GM12878 (cell line): ENCODE results near the gene VRTN. TPM values are rescaled to one million over a fixed set of nuclear protein-coding genes. Genes with fewer than 3 reads are reported as not detected.
A peak's percentile ranks its signal among the peaks of the same experiment; 100 is the strongest.

Experiments used
- ATAC-seq: fragments of 200-7000 bp; cut with Tn5 transposase; 3 replicates; pipeline ENCODE4 v1.9.1; 2020; ENCODE audit warnings: mild to moderate bottlenecking, moderate library complexity
- BruUV-seq: library from RNA; stranded (reverse); fragments of 400-500 nt; replicated peaks from 2 replicates; lab custom pipeline; 2021; lab: Mats Ljungman, UMichigan
- CTCF ChIA-PET: fragments of 300-600 bp; sonication (Branson Sonifier 250); formaldehyde crosslinking; extraction: SDS; loops from one replicate; lab custom pipeline; 2021; ENCODE audit warnings: inconsistent platforms; lab: Yijun Ruan, JAX
- POLR2A ChIA-PET: fragments of 350-600 bp; formaldehyde crosslinking; extraction: SDS; loops from one replicate; lab custom pipeline; 2021; ENCODE audit warnings: inconsistent platforms; lab: Charles Lee
- RAD21 ChIA-PET: fragments of 300-600 bp; sonication (Branson Sonifier 250); formaldehyde crosslinking; loops from one replicate; lab custom pipeline; 2023; ENCODE audit warnings: antibody characterized with exemption; ENCODE audit not compliant: unreplicated experiment; lab: Charles Lee
- SMC1A ChIA-PET: fragments of 300-600 bp; sonication (Branson Sonifier 250); formaldehyde crosslinking; loops from one replicate; lab custom pipeline; 2023; ENCODE audit not compliant: unreplicated experiment, uncharacterized antibody; lab: Charles Lee
- DNase-seq: peaks from one replicate; pipeline ENCODE4 v3.0.0-alpha.2; 2011; ENCODE audit warnings: low read depth, low spot score
- FAIRE-seq: peaks from 3 replicates; lab custom pipeline; 2011; peaks lifted over from hg19 to GRCh38; lab: Jason Lieb, UNC
- H2AFZ ChIP-seq: 2 replicates; pipeline ENCODE4 v1.6.0; 2011; ENCODE audit warnings: low read depth, low read length, control low read depth; ENCODE audit not compliant: control insufficient read depth
- H3K27ac ChIP-seq: 2 replicates; pipeline ENCODE4 v1.5.1; 2011; ENCODE audit warnings: control low read depth; ENCODE audit not compliant: control insufficient read depth, insufficient read depth
- H3K27me3 ChIP-seq, 2 experiments: replicated peaks in 1 of 2; 2 replicates each; pipeline versions ENCODE4 v1.6.0 to v1.6.1; 2011; ENCODE audit warnings: low read length in 1 of 2; ENCODE audit not compliant: control insufficient read depth in 2 of 2, insufficient read depth in 2 of 2
- H3K36me3 ChIP-seq, 2 experiments: 2 replicates each; pipeline ENCODE4 v1.5.1; 2011; ENCODE audit warnings: low read length in 1 of 2; ENCODE audit not compliant: control insufficient read depth in 2 of 2, insufficient read depth in 2 of 2
- H3K4me1 ChIP-seq: 2 replicates; pipeline ENCODE4 v1.6.1; 2011; ENCODE audit warnings: mild to moderate bottlenecking, low read length, moderate library complexity, mixed read lengths; ENCODE audit not compliant: control insufficient read depth, insufficient read depth
- H3K4me2 ChIP-seq: 2 replicates; pipeline ENCODE4 v1.6.0; 2011; ENCODE audit warnings: control low read depth; ENCODE audit not compliant: control insufficient read depth, insufficient read depth
- H3K4me3 ChIP-seq: fragments of 200-600 bp; sonication (generic); 2 replicates; pipeline ENCODE4 v1.5.1; 2016
- H3K79me2 ChIP-seq: 2 replicates; pipeline ENCODE4 v1.6.0; 2011; ENCODE audit warnings: low read length; ENCODE audit not compliant: control insufficient read depth, insufficient read depth
- H3K9ac ChIP-seq: 2 replicates; pipeline ENCODE4 v1.8.0; 2011; ENCODE audit warnings: low read length, control low read depth, mixed read lengths; ENCODE audit not compliant: control insufficient read depth, insufficient read depth
- H3K9me3 ChIP-seq: replicated peaks from 3 replicates; pipeline ENCODE4 v1.5.1; 2011; ENCODE audit warnings: mild to moderate bottlenecking, low read length; ENCODE audit not compliant: control insufficient read depth, insufficient read depth
- H4K20me1 ChIP-seq: 2 replicates; pipeline ENCODE4 v1.6.0; 2011; ENCODE audit not compliant: control insufficient read depth, insufficient read depth
- BMI1 ChIP-seq: fragments of 450-650 bp; IDR thresholded peaks from 2 replicates; pipeline ENCODE4 v1.6.1; 2016; ENCODE audit warnings: mild to moderate bottlenecking, moderate library complexity, borderline replicate concordance
- CBX5 ChIP-seq: sonication (generic); IDR thresholded peaks from 2 replicates; pipeline ENCODE4 v1.6.1; 2016; ENCODE audit warnings: low read depth, moderate library complexity, mild to moderate bottlenecking, inconsistent platforms
- HCFC1 ChIP-seq: fragments of 150-350 bp; IDR thresholded peaks from 2 replicates; pipeline ENCODE4 v1.6.1; 2014; ENCODE audit warnings: low read length
- KLF5 ChIP-seq: fragments of 450-650 bp; IDR thresholded peaks from 2 replicates; pipeline ENCODE4 v1.6.1; 2014; ENCODE audit warnings: mild to moderate bottlenecking; ENCODE audit not compliant: partially characterized antibody
- SMARCA5 ChIP-seq: fragments of 450-650 bp; IDR thresholded peaks from 2 replicates; pipeline ENCODE4 v1.6.1; 2017; ENCODE audit warnings: mild to moderate bottlenecking
- ZNF384 ChIP-seq: IDR thresholded peaks from 2 replicates; pipeline ENCODE4 v1.6.1; 2012; ENCODE audit warnings: low read depth, mild to moderate bottlenecking, low read length, improper control_type of control experiment, borderline replicate concordance
- WGBS: methylation state at CpG from one replicate; pipeline ENCODE4 v1.1.6; 2016; ENCODE audit warnings: low lambda C conversion rate; ENCODE audit not compliant: insufficient replicate concordance, insufficient coverage; ENCODE audit errors: missing lambda C conversion rate; 5-methylcytosine and 5-hydroxymethylcytosine counted together
- in situ Hi-C: fragments of 300-500 bp; cut with MboI; formaldehyde crosslinking; loops from 9 replicates; pipeline ENCODE4 v1.14.3; 2018; ENCODE audit warnings: mixed read lengths
- intact Hi-C: fragments of 100-400 bp; cut with micrococcal nuclease; formaldehyde crosslinking; loops from one replicate; pipeline ENCODE4 v1.14.2; 2022; ENCODE audit not compliant: unreplicated experiment
- polyA plus RNA-seq, 11 experiments: library from polyadenylated mRNA; depleted of rRNA in 4 of 11; unstranded in 6 of 11; stranded (reverse) in 5 of 11; fragments of >200 nt; fragmentation: Nextera tagmentation in 4 of 11; fragmentation: Illumina TruSeq in 1 of 11; extraction: Ambion mirVana in 4 of 11; extraction: Trizol in 1 of 11; gene quantifications; 1 replicate in 1 of 11; 2 replicates in 10 of 11; pipeline versions ENCODE4 v1.2.1 to v1.2.3, GENCODE V29; 2011 to 2016; ENCODE audit warnings: inconsistent platforms in 2 of 11, missing spikeins in 2 of 11, low read depth in 1 of 11
- total RNA-seq, 4 experiments: library from RNA; depleted of rRNA in 3 of 4; stranded (reverse); fragments of >200 nt in 3 of 4; fragmentation: Illumina TruSeq in 1 of 4; extraction: Trizol in 1 of 4; gene quantifications; 2 replicates each; pipeline versions ENCODE4 v1.2.1 to v1.2.3, GENCODE V29; 2013 to 2021
- TF ChIP-seq, protein P1 (sequence below): fragments of 450-650 bp; IDR thresholded peaks from 2 replicates; pipeline ENCODE4 v1.6.1; 2016; ENCODE audit warnings: mild to moderate bottlenecking
- TF ChIP-seq, protein P2 (sequence below): fragments of 450-650 bp; IDR thresholded peaks from 2 replicates; pipeline ENCODE4 v1.6.1; 2017; ENCODE audit warnings: mild to moderate bottlenecking, moderate library complexity

The VRTN gene
- total and polyA plus RNA-seq, 10 of the 15 experiments (the other 5 are each of a cell fraction or from before 2014, with no cell fraction given), result 0.31 TPM; not detected in 9

DNA sequence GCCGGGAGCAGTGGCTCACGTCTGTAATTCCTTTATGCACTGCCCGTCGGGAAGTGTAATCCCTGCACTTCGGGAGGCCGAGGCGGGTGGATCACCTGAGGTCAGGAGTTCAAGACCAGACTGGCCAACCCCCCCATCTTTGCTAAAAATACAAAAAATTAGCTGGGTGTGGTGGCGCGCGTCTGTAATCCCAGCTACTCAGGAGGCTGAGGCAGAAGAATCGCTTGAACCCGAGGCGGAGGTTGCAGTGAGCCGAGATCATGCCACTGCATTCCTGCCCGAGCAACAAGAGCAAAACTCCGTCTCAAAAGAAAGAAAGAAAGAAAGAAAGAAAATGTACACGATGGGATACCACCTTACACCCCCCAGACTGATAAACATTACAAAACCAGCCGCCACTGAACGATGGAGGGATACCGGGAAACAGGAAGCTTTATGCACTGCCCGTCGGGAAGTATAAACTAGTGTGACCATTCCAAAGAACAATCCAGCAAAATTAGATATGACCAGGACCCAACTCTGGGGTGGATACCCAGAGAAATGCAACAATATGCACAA lies 46.6 kb upstream of the VRTN start:
- FAIRE-seq (no peak), DNase-seq (no peak)
- peak overlapping the region; percentile 90 for H2AFZ ChIP-seq
- intact Hi-C loops, result no loop called here
- no peak for TF ChIP-seq KLF5
- TF ChIP-seq, protein P1, sequence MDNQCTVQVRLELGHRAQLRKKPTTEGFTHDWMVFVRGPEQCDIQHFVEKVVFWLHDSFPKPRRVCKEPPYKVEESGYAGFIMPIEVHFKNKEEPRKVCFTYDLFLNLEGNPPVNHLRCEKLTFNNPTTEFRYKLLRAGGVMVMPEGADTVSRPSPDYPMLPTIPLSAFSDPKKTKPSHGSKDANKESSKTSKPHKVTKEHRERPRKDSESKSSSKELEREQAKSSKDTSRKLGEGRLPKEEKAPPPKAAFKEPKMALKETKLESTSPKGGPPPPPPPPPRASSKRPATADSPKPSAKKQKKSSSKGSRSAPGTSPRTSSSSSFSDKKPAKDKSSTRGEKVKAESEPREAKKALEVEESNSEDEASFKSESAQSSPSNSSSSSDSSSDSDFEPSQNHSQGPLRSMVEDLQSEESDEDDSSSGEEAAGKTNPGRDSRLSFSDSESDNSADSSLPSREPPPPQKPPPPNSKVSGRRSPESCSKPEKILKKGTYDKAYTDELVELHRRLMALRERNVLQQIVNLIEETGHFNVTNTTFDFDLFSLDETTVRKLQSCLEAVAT, result peak; percentile 92
- TF ChIP-seq, all 136 proteins: peak for 1
- no peaks in the 10 kb centered on the region for H3K4me1 ChIP-seq
- peak overlapping the region; percentile 79 for H3K9ac ChIP-seq
- no TSS peak for BruUV-seq
- peak overlapping the region; percentile 93 for H3K4me3 ChIP-seq
- ChIA-PET POLR2A (no interaction called here), RAD21 (no interaction called here), SMC1A (no interaction called here), CTCF (interaction anchor here (0.8 to 1.2 kb wide), 2 partner anchors 9 to 24 kb away, joined by 3 read pairs; no protein-coding TSS in a partner anchor)
- H3K4me2 ChIP-seq, result peak overlapping the region; percentile 77
- H3K27me3 ChIP-seq, result no peaks in the 10 kb centered on the region
- in situ Hi-C loops, result no loop called here
- no peak overlapping the region for H3K27ac ChIP-seq
- peaks cover 17% of the 10 kb centered on the region for H3K79me2 ChIP-seq
- no peak for ATAC-seq
- H3K9me3 ChIP-seq, result no peaks in the 10 kb centered on the region
- 73% methylated on average over 22 of the region's 22 CpGs for WGBS
- no peaks in the 10 kb centered on the region for H4K20me1 ChIP-seq
- H3K36me3 ChIP-seq, result peaks cover 0 to 1% of the 10 kb centered on the region in 2 experiments; a peak in 3 of 4 replicates

DNA sequence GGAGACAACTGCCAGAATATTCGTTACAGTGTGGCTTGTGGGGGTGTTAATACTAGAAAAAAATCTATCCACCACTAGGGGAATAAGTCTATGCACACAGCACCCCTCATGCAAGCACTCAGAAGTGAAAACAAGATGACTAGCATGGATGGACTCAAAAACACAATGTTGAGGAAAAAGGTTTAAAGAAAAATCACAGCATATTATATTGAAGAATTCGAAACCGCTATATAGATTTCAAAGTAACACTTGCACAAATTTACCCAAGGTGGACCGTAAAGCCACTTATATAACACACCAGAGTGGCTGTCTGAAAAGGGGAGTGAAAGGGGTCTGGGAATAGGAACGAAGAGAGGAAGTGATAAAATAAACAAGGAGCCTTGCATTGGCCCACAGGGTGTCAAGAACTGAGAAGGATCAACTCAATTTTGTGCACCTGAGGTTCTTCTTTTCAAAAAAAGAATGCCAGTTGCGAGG lies 46.1 kb upstream of the VRTN start:
- H3K79me2 ChIP-seq, result peaks cover 17% of the 10 kb centered on the region
- no TSS peak for BruUV-seq
- H3K9me3 ChIP-seq, result no peaks in the 10 kb centered on the region
- 1% methylated on average over 6 of the region's 6 CpGs for WGBS
- peak overlapping the region; percentile 90 for H2AFZ ChIP-seq
- DNase-seq (peak; percentile 25), FAIRE-seq (peak; percentile 47), ATAC-seq (peak; percentile 89)
- ChIA-PET SMC1A (interaction anchor here (1.5 kb wide), 1 partner anchor 8 kb away, joined by 3 read pairs; no protein-coding TSS in a partner anchor), POLR2A (interaction anchor here (0.6 kb wide), 1 partner anchor 544 kb away, joined by 3 read pairs; no protein-coding TSS in a partner anchor), CTCF (interaction anchor here (1.2 to 1.9 kb wide), 3 partner anchors 8 to 17 kb away, joined by 3 to 4 read pairs (median 4); no protein-coding TSS in a partner anchor), RAD21 (no interaction called here)
- no peaks in the 10 kb centered on the region for H4K20me1 ChIP-seq
- peak overlapping the region; percentile 61 for H3K27ac ChIP-seq
- H3K36me3 ChIP-seq, result peaks cover 0 to 1% of the 10 kb centered on the region in 2 experiments; a peak in 2 of 4 replicates
- H3K27me3 ChIP-seq, result no peaks in the 10 kb centered on the region
- H3K9ac ChIP-seq, result peak overlapping the region; percentile 79
- H3K4me3 ChIP-seq, result peak overlapping the region; percentile 93
- in situ Hi-C loops (no loop called here), intact Hi-C loops (no loop called here)
- peak overlapping the region; percentile 77 for H3K4me2 ChIP-seq
- no peaks in the 10 kb centered on the region for H3K4me1 ChIP-seq
- TF ChIP-seq HCFC1 (no peak), ZNF384 (0 out of 2 replicates have a peak, but pooled peaks have one; percentile 6), BMI1 (no peak), CBX5 (no peak), SMARCA5 (peak; percentile 75; the same call in 1 of the 2 replicates)
- TF ChIP-seq, protein P2, sequence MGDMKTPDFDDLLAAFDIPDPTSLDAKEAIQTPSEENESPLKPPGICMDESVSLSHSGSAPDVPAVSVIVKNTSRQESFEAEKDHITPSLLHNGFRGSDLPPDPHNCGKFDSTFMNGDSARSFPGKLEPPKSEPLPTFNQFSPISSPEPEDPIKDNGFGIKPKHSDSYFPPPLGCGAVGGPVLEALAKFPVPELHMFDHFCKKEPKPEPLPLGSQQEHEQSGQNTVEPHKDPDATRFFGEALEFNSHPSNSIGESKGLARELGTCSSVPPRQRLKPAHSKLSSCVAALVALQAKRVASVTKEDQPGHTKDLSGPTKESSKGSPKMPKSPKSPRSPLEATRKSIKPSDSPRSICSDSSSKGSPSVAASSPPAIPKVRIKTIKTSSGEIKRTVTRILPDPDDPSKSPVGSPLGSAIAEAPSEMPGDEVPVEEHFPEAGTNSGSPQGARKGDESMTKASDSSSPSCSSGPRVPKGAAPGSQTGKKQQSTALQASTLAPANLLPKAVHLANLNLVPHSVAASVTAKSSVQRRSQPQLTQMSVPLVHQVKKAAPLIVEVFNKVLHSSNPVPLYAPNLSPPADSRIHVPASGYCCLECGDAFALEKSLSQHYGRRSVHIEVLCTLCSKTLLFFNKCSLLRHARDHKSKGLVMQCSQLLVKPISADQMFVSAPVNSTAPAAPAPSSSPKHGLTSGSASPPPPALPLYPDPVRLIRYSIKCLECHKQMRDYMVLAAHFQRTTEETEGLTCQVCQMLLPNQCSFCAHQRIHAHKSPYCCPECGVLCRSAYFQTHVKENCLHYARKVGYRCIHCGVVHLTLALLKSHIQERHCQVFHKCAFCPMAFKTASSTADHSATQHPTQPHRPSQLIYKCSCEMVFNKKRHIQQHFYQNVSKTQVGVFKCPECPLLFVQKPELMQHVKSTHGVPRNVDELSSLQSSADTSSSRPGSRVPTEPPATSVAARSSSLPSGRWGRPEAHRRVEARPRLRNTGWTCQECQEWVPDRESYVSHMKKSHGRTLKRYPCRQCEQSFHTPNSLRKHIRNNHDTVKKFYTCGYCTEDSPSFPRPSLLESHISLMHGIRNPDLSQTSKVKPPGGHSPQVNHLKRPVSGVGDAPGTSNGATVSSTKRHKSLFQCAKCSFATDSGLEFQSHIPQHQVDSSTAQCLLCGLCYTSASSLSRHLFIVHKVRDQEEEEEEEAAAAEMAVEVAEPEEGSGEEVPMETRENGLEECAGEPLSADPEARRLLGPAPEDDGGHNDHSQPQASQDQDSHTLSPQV, result no peak
- TF ChIP-seq, protein P1, result no peak
